NCI-H2081 (cell line): ENCODE data around the gene TUBE1.
"Not testable (repeated sequence)": the region's sequence is repeated elsewhere in the genome, so short reads cannot be mapped to it uniquely, and the experiment has no call there.

ENCODE experiments used
- DNase-seq, 2 experiments: peaks; one replicate each; lab custom pipeline; 2025; lab: John Stamatoyannopoulos, UW

TUBE1 gene

GRCh38 chr6:112087136-112087911 is at the start of gene TUBE1, which contains the start of gene FAM229B:
Gene TUBE1 (minus strand): TSS chr6:112087482. CDS start chr6:112087434, 48 bp downstream.
Gene FAM229B (plus strand): TSS chr6:112087591. CDS start chr6:112099284, 11,693 bp downstream.
- peak; percentile 87 to 95 for DNase-seq

- DNase-seq = no peak
Observed at GRCh38 chr6:112130878-112131277, 43.6 kb upstream of the TUBE1 start.

GRCh38 chr6:112128208-112128607 is 40.9 kb upstream of the TUBE1 start:
- DNase-seq = no peak

- no peak for DNase-seq
Observed at GRCh38 chr6:112123982-112124381, 36.7 kb upstream of the TUBE1 start.

GRCh38 chr6:112122756-112123155 is 35.5 kb upstream of the TUBE1 start:
- DNase-seq = no peak

GRCh38 chr6:112118034-112118433 is 30.8 kb upstream of the TUBE1 start:
- no peak for DNase-seq

GRCh38 chr6:112117554-112117953 is 30.3 kb upstream of the TUBE1 start:
- no peak for DNase-seq

GRCh38 chr6:112116221-112116620 is 28.9 kb upstream of the TUBE1 start:
- no peak for DNase-seq

GRCh38 chr6:112114577-112115223 is 27.4 kb upstream of the TUBE1 start:
- DNase-seq = no peak

GRCh38 chr6:112113918-112114317 is 26.6 kb upstream of the TUBE1 start:
- no peak for DNase-seq

GRCh38 chr6:112113431-112113830 is 26.1 kb upstream of the TUBE1 start:
- no peak for DNase-seq

GRCh38 chr6:112109262-112109661 is 22.0 kb upstream of the TUBE1 start:
- no peak for DNase-seq

GRCh38 chr6:112106562-112106961 is 19.3 kb upstream of the TUBE1 start:
- DNase-seq = no peak

- not testable (repeated sequence) for DNase-seq
Observed at GRCh38 chr6:112106026-112106425, 18.7 kb upstream of the TUBE1 start.

GRCh38 chr6:112100561-112100960 is 13.3 kb upstream of the TUBE1 start:
- DNase-seq = no peak

GRCh38 chr6:112096901-112097300 is 9.6 kb upstream of the TUBE1 start:
- no peak for DNase-seq

GRCh38 chr6:112087916-112088315 is 634 bp upstream of the TUBE1 start:
- DNase-seq = no peak

- peak in 1 of 2 experiments; percentile 26 for DNase-seq
Observed at GRCh38 chr6:112086744-112087135, 542 bp downstream of the TUBE1 start.

- DNase-seq = no peak
Observed at GRCh38 chr6:112085286-112086065, 1.8 kb downstream of the TUBE1 start.

- no peak for DNase-seq
Observed at GRCh38 chr6:112081569-112081968, 5.7 kb downstream of the TUBE1 start.

- no peak for DNase-seq
Observed at GRCh38 chr6:112066606-112067005, 20.7 kb downstream of the TUBE1 start.

- no peak for DNase-seq
Observed at GRCh38 chr6:112065426-112065986, 21.8 kb downstream of the TUBE1 start.
